GM12878 (cell line): ENCODE data around the gene SF1.

Experiments
- SIN3A ChIP-seq: IDR thresholded peaks from 2 replicates; pipeline ENCODE4 v1.6.1; 2012; ENCODE audit warnings: low read depth, low read length, improper control_type of control experiment
- SP1 ChIP-seq: IDR thresholded peaks from one replicate; pipeline ENCODE4 v1.6.1; 2011; ENCODE audit warnings: low read depth, low read length
- TF ChIP-seq, protein P1 (sequence below), 3 experiments: IDR thresholded peaks in 2 of 3; conservative IDR thresholded peaks in 1 of 3; 2 replicates each; pipeline ENCODE4 v1.5.1; 2011; ENCODE audit warnings: low read depth in 3 of 3, low read length in 3 of 3, mild to moderate bottlenecking in 3 of 3, control low read depth in 2 of 3, moderate library complexity in 2 of 3, inconsistent platforms in 1 of 3, mixed read lengths in 1 of 3; ENCODE audit not compliant: control insufficient read depth in 2 of 3, insufficient read depth in 1 of 3; ENCODE audit errors: extremely low read depth in 1 of 3

DNA sequence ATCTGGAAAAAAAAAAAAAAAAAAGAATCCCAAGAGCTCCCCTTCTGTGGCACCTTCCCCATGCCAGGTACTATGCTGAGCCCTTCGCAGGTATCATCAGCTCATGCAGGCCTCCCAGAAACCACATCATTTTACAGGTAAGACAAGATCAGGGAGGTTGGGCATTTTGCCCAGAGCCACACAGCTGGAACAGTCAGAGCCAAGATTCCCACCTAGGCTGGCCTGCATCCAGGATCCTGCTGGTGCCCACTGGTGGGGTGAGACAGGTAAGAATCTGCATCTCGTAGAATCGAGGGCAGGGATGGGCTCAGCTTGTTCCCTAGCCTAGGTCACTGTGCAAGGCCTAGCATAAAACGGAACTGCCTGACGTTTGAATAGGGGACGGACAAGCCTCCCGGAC is 47.7 kb upstream of the SF1 start:
- TF ChIP-seq, protein P1, sequence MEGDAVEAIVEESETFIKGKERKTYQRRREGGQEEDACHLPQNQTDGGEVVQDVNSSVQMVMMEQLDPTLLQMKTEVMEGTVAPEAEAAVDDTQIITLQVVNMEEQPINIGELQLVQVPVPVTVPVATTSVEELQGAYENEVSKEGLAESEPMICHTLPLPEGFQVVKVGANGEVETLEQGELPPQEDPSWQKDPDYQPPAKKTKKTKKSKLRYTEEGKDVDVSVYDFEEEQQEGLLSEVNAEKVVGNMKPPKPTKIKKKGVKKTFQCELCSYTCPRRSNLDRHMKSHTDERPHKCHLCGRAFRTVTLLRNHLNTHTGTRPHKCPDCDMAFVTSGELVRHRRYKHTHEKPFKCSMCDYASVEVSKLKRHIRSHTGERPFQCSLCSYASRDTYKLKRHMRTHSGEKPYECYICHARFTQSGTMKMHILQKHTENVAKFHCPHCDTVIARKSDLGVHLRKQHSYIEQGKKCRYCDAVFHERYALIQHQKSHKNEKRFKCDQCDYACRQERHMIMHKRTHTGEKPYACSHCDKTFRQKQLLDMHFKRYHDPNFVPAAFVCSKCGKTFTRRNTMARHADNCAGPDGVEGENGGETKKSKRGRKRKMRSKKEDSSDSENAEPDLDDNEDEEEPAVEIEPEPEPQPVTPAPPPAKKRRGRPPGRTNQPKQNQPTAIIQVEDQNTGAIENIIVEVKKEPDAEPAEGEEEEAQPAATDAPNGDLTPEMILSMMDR (IDR thresholded peaks at IDR 0.05 in 2 of 3, conservative IDR thresholded peaks at IDR 0.05 in 1 of 3; ENCODE audit: control insufficient read depth in 2 of 3, extremely low read depth in 1 of 3, insufficient read depth in 1 of 3, low read depth in 3 of 3, low read length in 3 of 3), result no peak
- TF ChIP-seq SIN3A (no peak), SP1 (no peak)
